Kidney epithelial cell (primary cell): ENCODE measurements around the gene KRT40. TPM values are rescaled to one million over a fixed set of nuclear protein-coding genes. Genes with fewer than 3 reads are reported as not detected.

Experiments used
- DNase-seq: peaks from one replicate; pipeline ENCODE4 v3.0.0-alpha.2; 2010; ENCODE audit warnings: low read depth
- H3K27me3 ChIP-seq: 2 replicates; pipeline ENCODE4 v1.6.0; 2011; ENCODE audit warnings: low read length; ENCODE audit not compliant: control insufficient read depth, insufficient read depth
- H3K36me3 ChIP-seq: 2 replicates; pipeline ENCODE4 v1.5.1; 2011; ENCODE audit warnings: low read length; ENCODE audit not compliant: control insufficient read depth, insufficient read depth
- H3K4me3 ChIP-seq: 2 replicates; pipeline ENCODE4 v1.5.1; 2011; ENCODE audit warnings: low read depth, mild to moderate bottlenecking, control low read depth, low read length
- total RNA-seq: library from RNA; depleted of rRNA; stranded (reverse); fragments of >200 nt; gene quantifications from 2 replicates; pipeline ENCODE4 v1.2.3, GENCODE V29; 2015
- TF ChIP-seq, protein P1 (sequence below): IDR thresholded peaks from 2 replicates; pipeline ENCODE4 v1.5.1; 2011; ENCODE audit warnings: mild to moderate bottlenecking, moderate library complexity, low read length, control low read depth, inconsistent platforms; ENCODE audit not compliant: insufficient read depth, poor library complexity, severe bottlenecking

KRT40 gene
- total RNA-seq, 1 donor from 2014 or later = not detected

GRCh38 chr17:40940266-40940665, 43.9 kb downstream of the KRT40 start:
- Histone ChIP-seq H3K27me3 (no peaks in the 10 kb centered on the region), H3K36me3 (no peaks in the 10 kb centered on the region), H3K4me3 (no peak overlapping the region)
- DNase-seq = no peak
- TF ChIP-seq, protein P1, sequence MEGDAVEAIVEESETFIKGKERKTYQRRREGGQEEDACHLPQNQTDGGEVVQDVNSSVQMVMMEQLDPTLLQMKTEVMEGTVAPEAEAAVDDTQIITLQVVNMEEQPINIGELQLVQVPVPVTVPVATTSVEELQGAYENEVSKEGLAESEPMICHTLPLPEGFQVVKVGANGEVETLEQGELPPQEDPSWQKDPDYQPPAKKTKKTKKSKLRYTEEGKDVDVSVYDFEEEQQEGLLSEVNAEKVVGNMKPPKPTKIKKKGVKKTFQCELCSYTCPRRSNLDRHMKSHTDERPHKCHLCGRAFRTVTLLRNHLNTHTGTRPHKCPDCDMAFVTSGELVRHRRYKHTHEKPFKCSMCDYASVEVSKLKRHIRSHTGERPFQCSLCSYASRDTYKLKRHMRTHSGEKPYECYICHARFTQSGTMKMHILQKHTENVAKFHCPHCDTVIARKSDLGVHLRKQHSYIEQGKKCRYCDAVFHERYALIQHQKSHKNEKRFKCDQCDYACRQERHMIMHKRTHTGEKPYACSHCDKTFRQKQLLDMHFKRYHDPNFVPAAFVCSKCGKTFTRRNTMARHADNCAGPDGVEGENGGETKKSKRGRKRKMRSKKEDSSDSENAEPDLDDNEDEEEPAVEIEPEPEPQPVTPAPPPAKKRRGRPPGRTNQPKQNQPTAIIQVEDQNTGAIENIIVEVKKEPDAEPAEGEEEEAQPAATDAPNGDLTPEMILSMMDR = no peak

DNA sequence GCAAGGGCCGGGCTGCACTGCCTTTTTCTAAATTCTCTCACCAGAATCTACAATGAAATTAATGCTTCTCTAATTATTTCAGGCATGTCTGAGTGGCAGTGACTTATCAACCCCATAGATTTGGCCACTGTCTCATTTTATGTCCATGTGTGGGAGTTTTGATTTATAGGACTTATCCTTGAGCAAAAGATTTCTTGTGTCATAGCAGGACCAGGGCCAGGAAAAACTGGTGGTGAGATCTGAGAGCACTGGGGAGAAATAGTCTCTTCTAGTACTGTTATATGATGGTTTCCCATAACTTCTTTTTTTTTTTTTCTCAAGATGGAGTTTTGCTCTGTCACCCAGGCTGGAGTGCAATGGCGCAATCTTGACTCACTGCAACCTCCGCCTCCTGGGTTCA, 45.1 kb downstream of the KRT40 start:
- Histone ChIP-seq H3K27me3 (no peaks in the 10 kb centered on the region), H3K4me3 (no peak overlapping the region)
- no peak for DNase-seq

GRCh38 chr17:40937384-40937819, 46.7 kb downstream of the KRT40 start, which contains the start of gene KRT23:
Gene KRT23, minus strand, starts transcription at chr17:40937646. Its CDS starts 1,043 bp downstream, at chr17:40936603.
- TF ChIP-seq, protein P1 = no peak
- Histone ChIP-seq H3K36me3 (no peaks in the 10 kb centered on the region), H3K4me3 (no peak within 1 kb of the TSS), H3K27me3 (no peaks in the 10 kb centered on the region)
- no peak for DNase-seq

More for the DNA sequence above, 45.1 kb downstream of the KRT40 start:
- no peaks in the 10 kb centered on the region for H3K36me3 ChIP-seq
- TF ChIP-seq, protein P1 = no peak

DNA sequence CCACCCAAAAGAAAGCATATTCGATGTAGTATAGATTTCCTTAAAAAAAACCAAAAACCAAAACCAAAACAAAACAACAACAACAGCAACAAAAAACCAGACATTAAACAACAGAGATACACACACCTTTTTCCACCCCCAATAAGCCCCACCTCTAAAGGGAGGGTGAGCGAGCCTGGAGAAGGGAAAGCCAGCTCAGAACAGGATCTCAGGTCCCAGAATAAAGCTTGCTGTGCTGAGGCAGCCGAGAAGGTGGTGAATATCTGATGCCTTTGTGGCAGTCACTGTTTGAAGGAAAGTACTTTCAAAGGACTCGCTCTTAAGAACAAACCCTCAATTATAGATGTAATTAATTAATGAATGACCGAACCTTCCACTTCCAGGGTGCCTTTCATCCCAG, 47.1 kb downstream of the KRT40 start:
- no peak overlapping the region for H3K4me3 ChIP-seq
- no peak for DNase-seq
- TF ChIP-seq, protein P1 = no peak
- no peaks in the 10 kb centered on the region for H3K27me3 ChIP-seq
- no peaks in the 10 kb centered on the region for H3K36me3 ChIP-seq

DNA sequence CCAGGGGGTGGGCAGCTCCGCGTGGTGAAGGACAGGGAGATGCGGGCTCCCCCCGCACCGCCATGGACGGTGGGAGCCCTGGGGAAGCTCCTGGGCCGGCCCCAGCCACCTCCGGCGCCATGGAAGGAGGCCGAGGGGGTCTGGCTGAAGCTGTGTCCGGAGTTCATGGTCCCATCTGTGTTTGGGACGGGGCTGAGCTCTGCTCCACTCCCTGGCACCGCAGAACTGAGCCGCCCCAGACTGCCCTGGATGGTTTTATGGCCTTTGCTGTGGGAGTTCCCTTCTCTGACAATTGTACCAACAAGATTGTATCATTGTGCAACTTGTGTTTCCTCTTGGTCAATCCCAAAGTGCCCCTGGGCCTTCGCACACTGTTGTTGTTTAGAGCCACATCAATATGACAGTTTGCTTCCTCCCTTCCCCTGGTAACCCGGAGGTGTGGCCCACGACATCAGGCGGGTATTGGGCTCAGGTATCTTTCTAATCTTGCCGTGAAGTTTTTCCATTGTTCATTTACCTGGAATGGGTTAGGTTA, 47.6 kb downstream of the KRT40 start:
- H3K36me3 ChIP-seq = no peaks in the 10 kb centered on the region
- DNase-seq = no peak
- TF ChIP-seq, protein P1 = no peak
- no peaks in the 10 kb centered on the region for H3K27me3 ChIP-seq
- no peak overlapping the region for H3K4me3 ChIP-seq

DNA sequence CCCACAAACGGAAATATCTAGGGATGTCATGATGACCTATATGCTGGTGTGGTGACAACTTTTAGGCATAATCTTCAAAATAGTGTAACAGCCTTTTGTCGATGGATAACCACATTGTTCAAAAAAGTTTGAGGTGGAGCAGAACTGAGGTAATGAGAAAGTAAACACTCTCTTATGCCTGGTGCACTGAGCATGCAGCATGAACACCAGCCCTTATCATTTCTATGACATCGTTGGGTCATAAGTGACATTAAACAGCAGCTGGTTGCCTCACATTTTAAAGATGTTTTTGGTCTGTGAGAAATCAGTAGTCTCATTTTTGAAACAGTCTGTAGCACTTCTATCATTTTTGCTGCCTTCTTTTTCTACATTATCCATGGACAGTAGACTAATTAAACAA, 48.5 kb downstream of the KRT40 start:
- TF ChIP-seq, protein P1 = no peak
- no peaks in the 10 kb centered on the region for H3K27me3 ChIP-seq
- H3K36me3 ChIP-seq = no peaks in the 10 kb centered on the region
- DNase-seq = no peak
- no peak overlapping the region for H3K4me3 ChIP-seq
